ENCODE results near the gene C17orf114.

DNA sequence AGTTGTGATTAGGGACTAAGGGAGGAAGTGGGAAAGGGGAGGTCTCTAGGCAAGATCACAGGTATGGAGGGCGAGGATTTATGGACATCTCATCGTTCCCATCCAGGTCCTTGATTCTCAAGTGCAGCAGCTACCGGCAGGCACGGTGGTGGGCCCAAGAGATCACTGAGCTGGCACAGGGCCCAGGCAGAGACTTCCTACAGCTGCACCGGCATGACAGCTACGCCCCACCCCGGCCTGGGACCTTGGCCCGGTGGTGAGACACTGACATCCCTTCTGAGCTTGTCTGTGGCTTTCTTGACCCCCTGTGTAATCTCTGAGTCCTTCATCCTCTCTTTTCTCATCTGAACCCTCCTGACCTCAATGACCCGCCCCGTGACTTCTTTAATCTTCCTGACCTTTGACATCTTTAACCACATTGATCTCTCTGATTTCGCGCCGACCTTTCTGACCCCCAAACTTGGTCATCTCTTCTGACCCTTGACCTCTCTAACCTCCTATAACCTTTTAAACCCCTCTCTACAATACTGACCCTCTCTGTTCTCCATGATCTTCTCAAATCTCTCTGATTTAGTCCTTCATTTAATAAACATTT, 8.7 kb upstream of the C17orf114 start:
- TF ChIP-seq CTCF (IDR thresholded peaks at IDR 0.05) (no peak), ZFX (IDR thresholded peaks at IDR 0.05; ENCODE audit: borderline replicate concordance) (no peak)

Data from 22Rv1 (cell line).